Heart left ventricle (tissue), 16 donors: ENCODE data around the gene JAKMIP1. TPM values are rescaled to one million over a fixed set of nuclear protein-coding genes. Genes with fewer than 3 reads are reported as not detected.

ENCODE experiments used
- ATAC-seq, 4 donors: fragments of 200-7000 bp; cut with Tn5 transposase; one replicate each; pipeline ENCODE4 v1.9.1; 2020 to 2022; ENCODE audit warnings: moderate library complexity in 4 of 4, mild to moderate bottlenecking in 3 of 4, moderate number of reproducible peaks in 1 of 4
- DNase-seq, 5 donors: peaks; one replicate each; pipeline ENCODE4 v3.0.0-alpha.2; 2020
- H3K27ac ChIP-seq, 12 donors: fragments of 200-600 bp; sonication (generic) in 4 of 12; one replicate each; pipeline versions ENCODE4 v1.5.0 to v1.8.0; 2016 to 2022; ENCODE audit warnings: mild to moderate bottlenecking in 2 of 12
- H3K27me3 ChIP-seq, 9 donors: fragments of 200-600 bp; sonication (generic) in 2 of 9; one replicate each; pipeline versions ENCODE4 v1.5.1 to v1.8.0; 2016 to 2022; ENCODE audit warnings: mild to moderate bottlenecking in 3 of 9
- H3K36me3 ChIP-seq, 9 donors: fragments of 200-600 bp; sonication (generic) in 2 of 9; one replicate each; pipeline versions ENCODE4 v1.5.0 to v1.8.0; 2018 to 2022; ENCODE audit warnings: mild to moderate bottlenecking in 2 of 9
- H3K4me1 ChIP-seq, 12 donors: fragments of 200-600 bp; sonication (generic) in 4 of 12; one replicate each; pipeline versions ENCODE4 v1.5.0 to v1.8.0; 2016 to 2022; ENCODE audit warnings: mild to moderate bottlenecking in 3 of 12
- H3K4me3 ChIP-seq, 12 donors: fragments of 200-600 bp; sonication (generic) in 4 of 12; one replicate each; pipeline versions ENCODE4 v1.5.0 to v1.8.0; 2017 to 2022; ENCODE audit warnings: mild to moderate bottlenecking in 9 of 12, moderate library complexity in 4 of 12
- H3K9me3 ChIP-seq, 12 donors: fragments of 200-600 bp; sonication (generic) in 4 of 12; one replicate each; pipeline versions ENCODE4 v1.5.0 to v1.8.0; 2016 to 2022; ENCODE audit warnings: mild to moderate bottlenecking in 1 of 12
- POLR2A ChIP-seq, 2 donors: fragments of 450-650 bp; IDR thresholded peaks; one replicate each; pipeline ENCODE4 v1.6.1; 2017; ENCODE audit warnings: antibody characterized with exemption in 2 of 2, mild to moderate bottlenecking in 2 of 2, moderate library complexity in 2 of 2
- WGBS, 4 donors: extraction: QIAGEN DNeasy Blood & Tissue Kit in 2 of 4; methylation state at CpG; one replicate each; pipeline versions ENCODE4 v1.1.5 to v1.1.7; 2013 to 2018; 5-methylcytosine and 5-hydroxymethylcytosine counted together
- intact Hi-C, 10 donors: fragments of 100-400 bp; cut with DNase I; formaldehyde crosslinking; loops; one replicate each; pipeline versions ENCODE4 v1.11.1 to v1.14.2; 2022
- polyA plus RNA-seq, 2 donors: library from polyadenylated mRNA; stranded (reverse); fragments of 200-250 nt; gene quantifications; one replicate each; pipeline ENCODE4 v1.2.3, GENCODE V29; 2013
- total RNA-seq, 9 donors: library from RNA; depleted of rRNA in 2 of 9; stranded (reverse); fragments of >200 nt in 2 of 9; fragmentation: NEBNext Ultra II Directional in 3 of 9; extraction: Animal tissue kit (Norgen Biotek cat#: 25700) in 3 of 9; gene quantifications; one replicate each; pipeline versions ENCODE4 v1.1.0 to v1.2.4, GENCODE V29; 2016 to 2023
- TF ChIP-seq, protein P1 (sequence below), 12 donors: fragments of 200-600 bp; sonication (generic) in 4 of 12; IDR thresholded peaks; one replicate each; pipeline versions ENCODE4 v1.5.0 to v1.8.0; 2018 to 2022; ENCODE audit warnings: antibody characterized with exemption in 12 of 12, mild to moderate bottlenecking in 5 of 12
- donor health status: ischemic (EF 13 %, LVEDD 7.1; RV severe dilation, severe dysfunction).
- donor health status: healthy with polysubstance abuse.
- donor health status: DM: no; HTN: yes; CAD: no.
- donor health status: DM: no; HTN: no; CAD: no.
- donor health status: ischemic (EF 25% LVEDD 6.9; RV normal size, moderate dysfunction).
- donor health status: ischemic (EF 25% LVEDD 5.7; RV mildly dilated, moderate dysfunction).
- donor health status: healthy.
- donor health status: DM: yes; HTN: yes; CAD: no.
- donor health status: ischemic (EF 35%, LVEDD 5.7; RV mildly dilated, moderate dysfunction).
- donor health status: nonischemic (EF 11% LVEDD 7.7; RV severe dilation, severe dysfunction).
- donor health status: DM: yes; HTN: yes; CAD: no.
- donor health status: PGD.
- donor health status: ischemic (EF 29% LVEDD 5.4; RV normal size, mild dysfunction).
- donor health status: nonischemic (EF 23%, LVEDD 6.1; RV moderate dilation, normal function).

Gene JAKMIP1
- total and polyA plus RNA-seq, 11 donors, result 0.01 to 0.99 (median 0.23) TPM; not detected in 6

GRCh38 chr4:6190486-6190885 is 9.9 kb downstream of the JAKMIP1 start:
- intact Hi-C loops, result no loop called here
- DNase-seq (no peak), ATAC-seq (no peak)
- WGBS, 4 donors, result 79 to 82% (median 80%) methylated on average over 7 to 8 of the region's 8 CpGs
- Histone ChIP-seq H3K4me1 (no peaks in the 10 kb centered on the region), H3K4me3 (no peak overlapping the region), H3K36me3 (no peaks in the 10 kb centered on the region), H3K27ac (no peak overlapping the region), H3K9me3 (peaks cover 0 to 21% (median 13%) of the 10 kb centered on the region in 12 donors), H3K27me3 (peaks cover 2 to 50% (median 9%) of the 10 kb centered on the region in 9 donors)
- no peak for TF ChIP-seq POLR2A (IDR thresholded peaks at IDR 0.05)
- TF ChIP-seq, protein P1, sequence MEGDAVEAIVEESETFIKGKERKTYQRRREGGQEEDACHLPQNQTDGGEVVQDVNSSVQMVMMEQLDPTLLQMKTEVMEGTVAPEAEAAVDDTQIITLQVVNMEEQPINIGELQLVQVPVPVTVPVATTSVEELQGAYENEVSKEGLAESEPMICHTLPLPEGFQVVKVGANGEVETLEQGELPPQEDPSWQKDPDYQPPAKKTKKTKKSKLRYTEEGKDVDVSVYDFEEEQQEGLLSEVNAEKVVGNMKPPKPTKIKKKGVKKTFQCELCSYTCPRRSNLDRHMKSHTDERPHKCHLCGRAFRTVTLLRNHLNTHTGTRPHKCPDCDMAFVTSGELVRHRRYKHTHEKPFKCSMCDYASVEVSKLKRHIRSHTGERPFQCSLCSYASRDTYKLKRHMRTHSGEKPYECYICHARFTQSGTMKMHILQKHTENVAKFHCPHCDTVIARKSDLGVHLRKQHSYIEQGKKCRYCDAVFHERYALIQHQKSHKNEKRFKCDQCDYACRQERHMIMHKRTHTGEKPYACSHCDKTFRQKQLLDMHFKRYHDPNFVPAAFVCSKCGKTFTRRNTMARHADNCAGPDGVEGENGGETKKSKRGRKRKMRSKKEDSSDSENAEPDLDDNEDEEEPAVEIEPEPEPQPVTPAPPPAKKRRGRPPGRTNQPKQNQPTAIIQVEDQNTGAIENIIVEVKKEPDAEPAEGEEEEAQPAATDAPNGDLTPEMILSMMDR (IDR thresholded peaks at IDR 0.05), result no peak

DNA sequence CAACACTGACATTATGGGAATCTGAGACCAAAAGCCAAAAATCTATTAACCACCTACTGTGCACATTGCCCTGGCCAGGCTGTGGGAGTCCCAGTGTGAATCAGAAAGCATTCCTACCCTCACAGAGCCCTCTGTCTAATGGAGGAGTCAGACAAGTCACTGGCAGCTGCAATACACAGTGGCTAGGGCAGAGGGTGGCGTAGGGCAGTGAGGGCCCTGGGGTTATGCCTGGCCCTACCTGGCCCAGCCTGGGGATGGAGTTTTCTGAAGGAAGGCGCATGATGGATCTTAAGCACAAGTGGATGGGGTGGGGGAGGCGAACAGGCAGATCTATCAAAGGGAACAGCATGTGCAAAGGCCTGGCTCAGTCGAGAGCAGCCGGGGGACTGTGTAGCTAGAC is 10.8 kb downstream of the JAKMIP1 start:
- intact Hi-C loops, result no loop called here
- 80 to 90% (median 84%) methylated on average over 5 of the region's 5 CpGs for WGBS, 4 donors
- Histone ChIP-seq H3K9me3 (peaks cover 0 to 21% (median 13%) of the 10 kb centered on the region in 12 donors), H3K27ac (no peak overlapping the region), H3K27me3 (peaks cover 0 to 43% (median 5%) of the 10 kb centered on the region in 9 donors), H3K4me3 (no peak overlapping the region), H3K4me1 (no peaks in the 10 kb centered on the region), H3K36me3 (no peaks in the 10 kb centered on the region)
- ATAC-seq, result peak in 1 of 4 donors; percentile 27
- TF ChIP-seq, protein P1 (IDR thresholded peaks at IDR 0.05), result no peak
- TF ChIP-seq POLR2A (IDR thresholded peaks at IDR 0.05), result no peak
- DNase-seq, result no peak

- ATAC-seq, result no peak
- no peak for TF ChIP-seq POLR2A (IDR thresholded peaks at IDR 0.05)
- TF ChIP-seq, protein P1 (IDR thresholded peaks at IDR 0.05), result no peak
- WGBS, 4 donors, result 72 to 80% (median 76%) methylated on average over 8 of the region's 8 CpGs
- Histone ChIP-seq H3K27me3 (peaks cover 0 to 38% (median 5%) of the 10 kb centered on the region in 9 donors), H3K9me3 (peaks cover 0 to 21% (median 13%) of the 10 kb centered on the region in 12 donors), H3K27ac (no peak overlapping the region), H3K4me1 (no peaks in the 10 kb centered on the region), H3K36me3 (no peaks in the 10 kb centered on the region), H3K4me3 (no peak overlapping the region)
- intact Hi-C loops, result no loop called here
- no peak for DNase-seq
Measured at GRCh38 chr4:6188687-6189305, 11.6 kb downstream of the JAKMIP1 start.

- H3K27me3 ChIP-seq, result peaks cover 0 to 30% (median 0%) of the 10 kb centered on the region in 9 donors
- no peaks in the 10 kb centered on the region for H3K4me1 ChIP-seq
- no peak for DNase-seq
- TF ChIP-seq POLR2A (IDR thresholded peaks at IDR 0.05), result no peak
- TF ChIP-seq, protein P1 (IDR thresholded peaks at IDR 0.05), result no peak
- no peak overlapping the region for H3K27ac ChIP-seq
- ATAC-seq, result no peak
- H3K36me3 ChIP-seq, result no peaks in the 10 kb centered on the region
- H3K4me3 ChIP-seq, result no peak overlapping the region
- 72 to 77% (median 73%) methylated on average over 5 of the region's 5 CpGs for WGBS, 4 donors
- intact Hi-C loops, result no loop called here
- H3K9me3 ChIP-seq, result peaks cover 0 to 33% (median 13%) of the 10 kb centered on the region in 12 donors
Measured at GRCh38 chr4:6184169-6184568, 16.2 kb downstream of the JAKMIP1 start.
